ENCODE data around the gene IGIP. TPM values are rescaled to one million over a fixed set of nuclear protein-coding genes. Genes with fewer than 3 reads are reported as not detected.

The IGIP gene
- total RNA-seq, 4 donors from 2014 or later, result 6.1 to 16.5 (median 11.6) TPM

DNA sequence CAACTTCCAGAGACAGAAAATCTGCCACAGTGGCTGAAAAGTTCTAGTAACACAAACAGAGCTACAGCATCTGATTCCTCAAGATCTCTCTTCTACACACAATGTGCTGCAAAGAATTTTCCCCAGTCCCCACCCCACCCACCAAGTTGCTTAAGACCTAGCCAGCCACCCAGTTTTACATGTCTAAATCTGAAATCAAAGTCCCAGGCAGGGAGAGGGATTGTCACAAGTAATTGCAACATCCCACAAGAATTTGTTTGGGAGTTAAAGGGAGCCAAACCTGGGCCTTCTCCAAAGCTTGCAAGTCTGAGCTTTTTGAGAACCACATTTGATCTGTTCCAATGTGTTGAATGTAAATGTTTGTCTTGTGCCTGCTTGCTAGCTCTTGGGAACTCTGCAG is 15.5 kb downstream of the IGIP start:
- H3K27ac ChIP-seq, result no peak overlapping the region
- H3K4me3 ChIP-seq, result no peak overlapping the region
- no peaks in the 10 kb centered on the region for H3K36me3 ChIP-seq
- no peak for DNase-seq (ENCODE audit: low spot score in 2 of 2)
- peaks cover 52% of the 10 kb centered on the region for H3K4me1 ChIP-seq
- no peaks in the 10 kb centered on the region for H3K27me3 ChIP-seq
- H3K9me3 ChIP-seq, result no peaks in the 10 kb centered on the region
- TF ChIP-seq POLR2AphosphoS5 (IDR thresholded peaks at IDR 0.05) (no peak), POLR2A (IDR thresholded peaks at IDR 0.05) (no peak), CTCF (IDR thresholded peaks at IDR 0.05) (no peak), EP300 (IDR thresholded peaks at IDR 0.05) (no peak)

GRCh38 chr5:140142246-140142645 is 16.5 kb downstream of the IGIP start:
- H3K27me3 ChIP-seq, result no peaks in the 10 kb centered on the region
- H3K36me3 ChIP-seq, result no peaks in the 10 kb centered on the region
- peaks cover 56% of the 10 kb centered on the region for H3K4me1 ChIP-seq
- 92% methylated on average over 4 of the region's 5 CpGs for WGBS
- no peak for DNase-seq (ENCODE audit: low spot score in 2 of 2)
- H3K4me3 ChIP-seq, result no peak overlapping the region
- no peaks in the 10 kb centered on the region for H3K9me3 ChIP-seq
- TF ChIP-seq EP300 (IDR thresholded peaks at IDR 0.05) (no peak), POLR2AphosphoS5 (IDR thresholded peaks at IDR 0.05) (no peak), CTCF (IDR thresholded peaks at IDR 0.05) (no peak), POLR2A (IDR thresholded peaks at IDR 0.05) (no peak)
- H3K27ac ChIP-seq, result no peak overlapping the region

DNA sequence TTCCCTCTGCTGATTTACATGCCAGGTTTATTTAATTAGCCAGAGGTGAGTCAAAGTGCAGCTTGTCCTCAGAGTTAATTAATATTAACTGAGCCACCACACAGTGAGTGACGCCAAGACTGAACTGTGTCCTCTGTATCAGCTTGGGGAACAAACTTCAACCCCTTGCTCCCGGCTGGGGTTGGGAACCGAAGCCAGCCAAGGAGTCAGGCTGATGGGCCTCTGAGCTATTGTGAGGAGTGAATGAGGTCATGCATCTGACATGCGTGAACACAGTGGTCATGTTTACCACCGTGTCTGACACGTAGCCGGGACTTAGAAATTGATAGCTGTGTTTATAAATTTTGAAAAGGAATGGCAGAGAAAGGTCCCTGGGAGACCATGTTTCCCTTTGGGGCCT is 17.1 kb downstream of the IGIP start:
- H3K4me1 ChIP-seq, result peaks cover 56% of the 10 kb centered on the region
- DNase-seq (ENCODE audit: low spot score in 2 of 2), result no peak

GRCh38 chr5:140143521-140144258 is 18.0 kb downstream of the IGIP start:
- Histone ChIP-seq H3K36me3 (no peaks in the 10 kb centered on the region), H3K27me3 (no peaks in the 10 kb centered on the region), H3K9me3 (no peaks in the 10 kb centered on the region), H3K4me3 (no peak overlapping the region), H3K27ac (no peak overlapping the region), H3K4me1 (peaks cover 56% of the 10 kb centered on the region)
- TF ChIP-seq POLR2AphosphoS5 (IDR thresholded peaks at IDR 0.05) (no peak), EP300 (IDR thresholded peaks at IDR 0.05) (no peak), CTCF (IDR thresholded peaks at IDR 0.05) (no peak), POLR2A (IDR thresholded peaks at IDR 0.05) (no peak)
- no peak for DNase-seq (ENCODE audit: low spot score in 2 of 2)
- WGBS, result 84% methylated on average over 3 of the region's 3 CpGs

More for the DNA sequence above, 17.1 kb downstream of the IGIP start:
- Histone ChIP-seq H3K9me3 (no peaks in the 10 kb centered on the region), H3K27me3 (no peaks in the 10 kb centered on the region), H3K4me3 (no peak overlapping the region), H3K27ac (no peak overlapping the region), H3K36me3 (no peaks in the 10 kb centered on the region)
- 95% methylated on average over 7 of the region's 7 CpGs for WGBS
- TF ChIP-seq EP300 (IDR thresholded peaks at IDR 0.05) (no peak), POLR2A (IDR thresholded peaks at IDR 0.05) (no peak), POLR2AphosphoS5 (IDR thresholded peaks at IDR 0.05) (no peak), CTCF (IDR thresholded peaks at IDR 0.05) (no peak)

GRCh38 chr5:140145256-140145655 is 19.5 kb downstream of the IGIP start:
- peaks cover 50% of the 10 kb centered on the region for H3K4me1 ChIP-seq
- no peak overlapping the region for H3K27ac ChIP-seq
- H3K27me3 ChIP-seq, result no peaks in the 10 kb centered on the region
- no peak for DNase-seq (ENCODE audit: low spot score in 2 of 2)
- 96% methylated on average over 3 of the region's 3 CpGs for WGBS
- peak overlapping the region; percentile 51 for H3K4me3 ChIP-seq
- no peaks in the 10 kb centered on the region for H3K36me3 ChIP-seq
- no peaks in the 10 kb centered on the region for H3K9me3 ChIP-seq
- TF ChIP-seq EP300 (IDR thresholded peaks at IDR 0.05) (no peak), CTCF (IDR thresholded peaks at IDR 0.05) (no peak), POLR2AphosphoS5 (IDR thresholded peaks at IDR 0.05) (no peak), POLR2A (IDR thresholded peaks at IDR 0.05) (no peak)

Measured in suprapubic skin (tissue), 4 donors.